K562 (cell line): ENCODE data around the gene PIK3R2. TPM values are rescaled to one million over a fixed set of nuclear protein-coding genes. Genes with fewer than 3 reads are reported as not detected.

Source experiments
- CHD2 ChIP-seq: IDR thresholded peaks from 2 replicates; pipeline ENCODE4 v1.6.1; 2011; ENCODE audit warnings: low read depth, low read length
- DMBX1 ChIP-seq: fragments of 250-450 bp; sonication (Bioruptor Pico); IDR thresholded peaks from 2 replicates; pipeline ENCODE4 v1.8.0; 2022; ENCODE audit warnings: inconsistent platforms, mild to moderate bottlenecking, moderate library complexity, borderline replicate concordance
- EP400 ChIP-seq: fragments of 450-650 bp; IDR thresholded peaks from 2 replicates; pipeline ENCODE4 v1.6.1; 2017; ENCODE audit warnings: antibody characterized with exemption, mild to moderate bottlenecking, moderate library complexity
- FOXJ3 ChIP-seq: sonication (generic); formaldehyde crosslinking; IDR thresholded peaks from 2 replicates; pipeline ENCODE4 v1.4.0; 2020; ENCODE audit warnings: mild to moderate bottlenecking, missing genetic modification reagents
- HEY1 ChIP-seq: fragments of 250-450 bp; sonication (Bioruptor Pico); IDR thresholded peaks from 2 replicates; pipeline ENCODE4 v1.5.0; 2020; ENCODE audit warnings: mild to moderate bottlenecking, moderate library complexity, borderline replicate concordance
- HMG20B ChIP-seq: fragments of 250-450 bp; sonication (Bioruptor Pico); IDR thresholded peaks from 2 replicates; pipeline ENCODE4 v1.5.0; 2021; ENCODE audit warnings: mild to moderate bottlenecking
- HNRNPL ChIP-seq: fragments of 200-400 bp; formaldehyde crosslinking; IDR thresholded peaks from 2 replicates; pipeline ENCODE4 v1.6.1; 2017; ENCODE audit warnings: low read depth, mild to moderate bottlenecking, low read length
- ID3 ChIP-seq, 2 experiments: fragments of 250-450 bp in 1 of 2; fragments of 450-650 bp in 1 of 2; sonication (Bioruptor Pico) in 1 of 2; IDR thresholded peaks; 2 replicates each; pipeline versions ENCODE4 v1.6.1 to v1.8.0; 2016 to 2021; ENCODE audit warnings: mild to moderate bottlenecking in 2 of 2, moderate library complexity in 2 of 2, missing compliant biosample characterization in 1 of 2, missing genetic modification characterization in 1 of 2
- IRF9 ChIP-seq: fragments of 450-650 bp; IDR thresholded peaks from 2 replicates; pipeline ENCODE4 v1.6.1; 2016; ENCODE audit warnings: missing biosample characterization, missing genetic modification characterization
- KLF6 ChIP-seq: fragments of 250-450 bp; sonication (Bioruptor Pico); IDR thresholded peaks from 2 replicates; pipeline ENCODE4 v1.4.0; 2020; ENCODE audit warnings: mild to moderate bottlenecking, moderate library complexity, borderline replicate concordance
- MYC ChIP-seq, 2 experiments: fragments of 250-450 bp in 1 of 2; sonication (Bioruptor Pico) in 1 of 2; IDR thresholded peaks; 2 replicates each; pipeline versions ENCODE4 v1.5.1 to v1.6.1; 2012 to 2021; ENCODE audit warnings: low read depth in 2 of 2, borderline replicate concordance in 1 of 2, improper control_type of control experiment in 1 of 2, low read length in 1 of 2, mild to moderate bottlenecking in 1 of 2, moderate library complexity in 1 of 2
- NCOA4 ChIP-seq: fragments of 450-650 bp; IDR thresholded peaks from 2 replicates; pipeline ENCODE4 v1.6.1; 2018; ENCODE audit warnings: mild to moderate bottlenecking; ENCODE audit not compliant: partially characterized antibody
- NCOR1 ChIP-seq: fragments of 450-650 bp; IDR thresholded peaks from 2 replicates; pipeline ENCODE4 v1.6.1; 2016; ENCODE audit warnings: mild to moderate bottlenecking, moderate library complexity
- RBBP5 ChIP-seq: fragments of 200-600 bp; sonication (generic); IDR thresholded peaks from 2 replicates; pipeline ENCODE4 v1.6.1; 2012; ENCODE audit warnings: borderline replicate concordance, mild to moderate bottlenecking, low read length, control low read depth, inconsistent platforms; ENCODE audit not compliant: insufficient read depth, poor library complexity, severe bottlenecking
- SMC3 ChIP-seq: conservative IDR thresholded peaks from 2 replicates; pipeline ENCODE4 v1.6.1; 2011; ENCODE audit warnings: low read depth, low read length, improper control_type of control experiment; ENCODE audit not compliant: insufficient read depth
- STAT5B ChIP-seq: fragments of 250-450 bp; sonication (Bioruptor Pico); IDR thresholded peaks from 2 replicates; pipeline ENCODE4 v1.8.0; 2021; ENCODE audit warnings: mild to moderate bottlenecking, inconsistent platforms
- TOE1 ChIP-seq, 2 experiments: fragments of 450-650 bp in 1 of 2; sonication (generic) in 1 of 2; formaldehyde crosslinking in 1 of 2; IDR thresholded peaks; 2 replicates each; pipeline versions ENCODE4 v1.7.1 to v1.8.0; 2016 to 2022; ENCODE audit warnings: borderline replicate concordance in 2 of 2, mild to moderate bottlenecking in 2 of 2, antibody characterized with exemption in 1 of 2, inconsistent platforms in 1 of 2, low read depth in 1 of 2, missing genetic modification reagents in 1 of 2, moderate library complexity in 1 of 2
- ZNF12 ChIP-seq: sonication (generic); formaldehyde crosslinking; IDR thresholded peaks from 2 replicates; pipeline ENCODE4 v1.4.0; 2020; ENCODE audit warnings: mild to moderate bottlenecking, missing genetic modification reagents
- ZNF174 ChIP-seq: fragments of 250-450 bp; sonication (Bioruptor Pico); IDR thresholded peaks from 2 replicates; pipeline ENCODE4 v1.4.0; 2020; ENCODE audit warnings: mild to moderate bottlenecking
- ZNF24 ChIP-seq: fragments of 450-650 bp; IDR thresholded peaks from 2 replicates; pipeline ENCODE4 v1.6.1; 2016
- ZNF740 ChIP-seq, 3 experiments: fragments of 200-800 bp in 1 of 3; sonication (Bioruptor generic) in 1 of 3; sonication (generic) in 1 of 3; formaldehyde crosslinking in 1 of 3; IDR thresholded peaks; 2 replicates each; pipeline versions ENCODE4 v1.6.1 to v1.8.0; 2016 to 2022; ENCODE audit warnings: mild to moderate bottlenecking in 2 of 3, missing compliant biosample characterization in 2 of 3, missing genetic modification characterization in 2 of 3, missing genetic modification reagents in 1 of 3
- polyA plus RNA-seq, 8 experiments: library from polyadenylated mRNA; depleted of rRNA in 4 of 8; stranded (reverse) in 5 of 8; unstranded in 3 of 8; fragments of >200 nt; fragmentation: Nextera tagmentation in 2 of 8; fragmentation: Illumina TruSeq in 1 of 8; extraction: Ambion mirVana in 2 of 8; extraction: Trizol in 1 of 8; gene quantifications; 2 replicates each; pipeline versions ENCODE4 v1.2.1 to v1.2.3, GENCODE V29; 2011 to 2014; ENCODE audit warnings: inconsistent platforms in 1 of 8, missing spikeins in 1 of 8
- total RNA-seq, 7 experiments: library from RNA; depleted of rRNA in 6 of 7; stranded (reverse); fragments of >200 nt in 6 of 7; fragmentation: Illumina TruSeq in 2 of 7; extraction: Trizol in 2 of 7; gene quantifications; 2 replicates each; pipeline versions ENCODE4 v1.2.1 to v1.2.3, GENCODE V29; 2011 to 2021; ENCODE audit warnings: low replicate concordance in 1 of 7
- TF ChIP-seq, protein P1 (sequence below): fragments of 450-650 bp; IDR thresholded peaks from 2 replicates; pipeline ENCODE4 v1.6.1; 2017; ENCODE audit warnings: mild to moderate bottlenecking, moderate library complexity
- TF ChIP-seq, protein P2 (sequence below): fragments of 250-450 bp; sonication (Bioruptor Pico); IDR thresholded peaks from 2 replicates; pipeline ENCODE4 v1.8.0; 2021; ENCODE audit warnings: moderate library complexity, mild to moderate bottlenecking, inconsistent platforms

The PIK3R2 gene
- total and polyA plus RNA-seq, 9 of the 15 experiments (the other 6 are each of a cell fraction or from before 2014, with no cell fraction given) = 0.39 to 37.9 (median 5.3) TPM

DNA sequence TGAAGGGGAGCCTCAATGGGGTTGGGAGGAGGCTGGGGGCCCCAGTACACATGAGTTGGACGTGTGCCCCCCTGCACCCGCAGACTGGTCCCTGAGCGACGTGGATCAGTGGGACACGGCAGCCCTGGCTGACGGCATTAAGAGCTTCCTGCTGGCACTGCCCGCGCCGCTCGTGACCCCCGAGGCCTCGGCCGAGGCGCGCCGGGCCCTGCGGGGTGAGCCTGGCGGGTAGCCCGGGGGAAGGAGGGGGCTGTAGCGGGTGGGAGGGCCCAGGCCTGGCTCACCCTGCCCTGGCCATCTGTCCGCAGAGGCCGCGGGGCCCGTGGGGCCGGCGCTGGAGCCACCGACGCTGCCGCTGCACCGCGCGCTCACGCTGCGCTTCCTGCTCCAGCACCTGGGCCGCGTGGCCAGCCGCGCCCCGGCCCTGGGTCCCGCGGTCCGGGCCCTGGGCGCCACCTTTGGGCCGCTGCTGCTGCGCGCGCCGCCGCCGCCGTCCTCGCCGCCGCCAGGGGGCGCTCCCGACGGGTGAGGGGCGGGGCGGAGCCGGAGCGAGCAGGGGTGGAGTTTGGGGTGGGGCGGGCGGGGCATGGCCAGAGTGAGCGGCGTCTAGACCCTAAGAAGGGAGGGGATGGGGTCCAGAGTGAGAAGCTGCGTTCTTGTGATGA is 8.1 kb downstream of the PIK3R2 start (continued):
- TF ChIP-seq STAT5B (CRISPR knock-in tag) (no peak), TOE1 (IDR thresholded peaks at IDR 0.05; ENCODE audit: borderline replicate concordance) (no peak), TOE1 (CRISPR knock-in tag; IDR thresholded peaks at IDR 0.05; ENCODE audit: borderline replicate concordance, low read depth) (no peak), CHD2 (no peak), HEY1 (no peak), IRF9 (no peak), ZNF740 (CRISPR knock-in tag; IDR thresholded peaks at IDR 0.05) (no peak), ZNF740 (tag; IDR thresholded peaks at IDR 0.05) (no peak), ZNF174 (CRISPR knock-in tag) (no peak), NCOR1 (no peak), RBBP5 (no peak), EP400 (no peak), MYC (IDR thresholded peaks at IDR 0.05; ENCODE audit: low read depth, low read length) (peak; percentile 97), MYC (CRISPR knock-in tag; IDR thresholded peaks at IDR 0.05; ENCODE audit: borderline replicate concordance, low read depth) (no peak), KLF6 (no peak), FOXJ3 (CRISPR knock-in tag) (no peak), HMG20B (no peak), HNRNPL (peak; percentile 35; the same call in 1 of the 2 replicates), SMC3 (no peak), NCOA4 (no peak), DMBX1 (CRISPR knock-in tag) (no peak), ID3 (CRISPR knock-in tag; IDR thresholded peaks at IDR 0.05) (no peak), ID3 (tag; IDR thresholded peaks at IDR 0.05) (no peak), ZNF12 (CRISPR knock-in tag) (no peak), ZNF24 (no peak; the same call in 1 of the 2 replicates)
- TF ChIP-seq, protein P1, sequence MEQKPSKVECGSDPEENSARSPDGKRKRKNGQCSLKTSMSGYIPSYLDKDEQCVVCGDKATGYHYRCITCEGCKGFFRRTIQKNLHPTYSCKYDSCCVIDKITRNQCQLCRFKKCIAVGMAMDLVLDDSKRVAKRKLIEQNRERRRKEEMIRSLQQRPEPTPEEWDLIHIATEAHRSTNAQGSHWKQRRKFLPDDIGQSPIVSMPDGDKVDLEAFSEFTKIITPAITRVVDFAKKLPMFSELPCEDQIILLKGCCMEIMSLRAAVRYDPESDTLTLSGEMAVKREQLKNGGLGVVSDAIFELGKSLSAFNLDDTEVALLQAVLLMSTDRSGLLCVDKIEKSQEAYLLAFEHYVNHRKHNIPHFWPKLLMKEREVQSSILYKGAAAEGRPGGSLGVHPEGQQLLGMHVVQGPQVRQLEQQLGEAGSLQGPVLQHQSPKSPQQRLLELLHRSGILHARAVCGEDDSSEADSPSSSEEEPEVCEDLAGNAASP = no peak
- TF ChIP-seq, protein P2, sequence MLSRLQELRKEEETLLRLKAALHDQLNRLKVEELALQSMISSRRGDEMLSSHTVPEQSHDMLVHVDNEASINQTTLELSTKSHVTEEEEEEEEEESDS (CRISPR knock-in tag) = no peak
